NCI-H82 treated with DMSO at 0.1 percent for 48 hours (cell line): Measurements from ENCODE around the gene STING1.
"Not testable (repeated sequence)": the region's sequence is repeated elsewhere in the genome, so short reads cannot be mapped to it uniquely, and the experiment has no call there.

Experiments used
- DNase-seq: peaks from one replicate; lab custom pipeline; 2025; ENCODE audit not compliant: unreplicated experiment; lab: John Stamatoyannopoulos, UW

Gene STING1

GRCh38 chr5:139482050-139482889, at the start of gene STING1:
TSS of gene STING1 (minus strand) at chr5:139482758. CDS start at chr5:139481704, 1,054 bp downstream.
- no peak for DNase-seq

DNA sequence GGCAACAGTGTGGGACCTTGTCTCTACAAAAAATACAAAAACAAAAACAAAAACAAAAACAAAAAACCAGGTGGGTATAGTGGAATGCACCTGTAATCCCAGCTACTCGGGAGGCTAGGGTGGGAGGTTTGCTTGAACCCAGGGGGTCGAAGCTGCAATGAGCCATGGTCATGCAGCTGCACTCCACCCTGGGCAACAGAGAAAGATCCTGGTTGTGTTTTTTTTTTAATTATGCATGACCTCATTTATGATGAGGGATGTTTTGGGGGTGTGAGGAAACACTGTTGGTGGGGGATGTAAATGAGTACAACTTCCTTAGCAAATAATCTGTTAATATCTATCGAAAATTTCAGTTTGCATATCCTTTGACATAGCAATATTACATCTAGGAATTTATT, 49.2 kb upstream of the STING1 start:
- no peak for DNase-seq

- DNase-seq, result not testable (repeated sequence)
These were observed 47.5 kb upstream of the STING1 start for GRCh38 chr5:139530079-139530478.

DNA sequence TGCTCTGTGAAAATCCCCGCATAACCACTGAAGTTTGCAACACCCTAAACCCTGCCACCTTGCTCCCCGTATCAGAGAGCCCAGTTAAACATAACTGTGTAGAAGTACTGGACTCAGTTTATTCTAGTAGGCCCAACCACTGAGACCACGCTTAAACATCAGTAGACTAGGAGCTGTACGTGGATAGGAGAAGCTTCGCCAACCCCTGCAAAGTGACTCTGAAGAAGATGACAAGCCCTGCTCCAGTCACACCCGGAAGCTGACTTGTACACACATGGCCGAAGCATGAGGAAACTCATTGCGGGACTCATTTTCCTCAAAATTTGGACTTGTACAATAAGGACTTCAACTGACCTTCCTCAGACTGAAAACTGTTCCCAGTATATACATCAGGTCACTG, 46.1 kb upstream of the STING1 start:
- not testable (repeated sequence) for DNase-seq

- DNase-seq, result not testable (repeated sequence)
These were observed 45.4 kb upstream of the STING1 start for GRCh38 chr5:139527896-139528467.

GRCh38 chr5:139527090-139527470, 44.5 kb upstream of the STING1 start:
- DNase-seq, result not testable (repeated sequence)

- not testable (repeated sequence) for DNase-seq
These were observed 43.9 kb upstream of the STING1 start for GRCh38 chr5:139526309-139527089.

GRCh38 chr5:139525586-139526308, 43.2 kb upstream of the STING1 start:
- DNase-seq, result not testable (repeated sequence)

DNA sequence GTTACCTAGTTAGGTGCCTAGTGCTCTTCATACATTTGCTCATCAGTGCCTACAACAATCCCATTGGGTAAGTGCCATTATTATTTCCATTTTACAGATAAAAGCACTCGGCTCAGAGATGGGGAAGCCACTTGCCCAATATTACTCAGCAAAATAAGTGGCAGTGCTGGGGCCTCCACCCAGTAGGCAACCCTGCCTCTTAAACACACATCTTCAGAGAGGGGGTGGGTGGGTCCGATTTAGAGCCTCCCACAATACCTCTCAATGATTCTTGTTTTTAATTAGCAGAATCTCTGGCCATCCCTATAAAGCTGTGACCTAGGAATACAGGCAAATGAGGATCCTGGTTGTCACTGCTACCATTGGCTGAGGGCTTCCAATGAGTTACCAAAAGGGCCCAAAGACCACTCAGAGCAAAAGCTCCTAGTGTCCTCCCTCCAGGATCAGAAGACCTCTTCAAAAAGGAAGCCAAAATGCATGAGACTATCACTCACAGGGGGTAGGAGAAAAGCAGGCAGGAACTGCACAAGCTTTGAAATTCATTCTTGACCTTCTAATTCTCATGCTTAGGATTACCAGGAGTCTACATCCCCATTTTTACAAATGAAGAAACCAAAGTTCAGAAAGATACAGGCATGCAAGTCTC, 42.5 kb upstream of the STING1 start:
- DNase-seq, result no peak

GRCh38 chr5:139524446-139524845, 41.9 kb upstream of the STING1 start:
- no peak for DNase-seq

DNA sequence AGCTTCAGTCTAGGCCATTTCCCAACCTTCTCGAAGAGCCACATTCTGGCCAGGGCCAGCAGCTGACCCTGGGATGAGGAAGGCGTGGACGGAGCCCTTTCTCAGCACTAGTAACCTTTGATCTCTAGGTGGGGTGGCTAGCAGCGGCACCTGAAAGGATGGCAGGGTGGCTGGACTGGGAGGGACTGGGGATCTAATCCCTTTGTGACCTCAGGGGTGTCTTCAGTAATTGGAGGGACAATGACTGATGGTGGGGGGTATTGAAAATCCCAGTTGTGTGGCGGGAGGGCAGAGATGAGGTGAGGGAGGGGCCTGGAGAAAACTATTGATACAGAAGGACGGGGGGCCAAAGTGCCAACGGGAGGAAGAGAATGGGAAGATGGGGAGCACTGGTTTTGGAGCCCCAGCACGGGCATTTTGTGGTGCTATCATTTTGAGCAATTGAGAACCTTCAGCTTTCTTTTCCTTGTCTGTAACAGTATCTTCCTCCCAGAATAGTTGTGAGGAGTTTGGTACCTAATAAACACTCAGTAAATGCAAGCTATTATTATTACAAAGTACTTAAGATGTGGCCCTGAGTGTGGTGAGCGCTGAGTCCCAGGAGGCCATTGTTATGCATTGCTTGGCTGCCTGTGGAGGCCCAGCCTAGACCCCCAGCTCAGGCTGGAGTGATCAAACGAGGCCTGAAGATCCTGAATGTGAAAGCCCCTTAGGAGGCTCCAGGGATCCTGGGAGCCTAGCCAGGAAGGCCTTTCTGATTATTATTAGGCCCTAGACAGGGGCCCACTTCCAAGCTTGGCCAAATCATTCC, 41.3 kb upstream of the STING1 start:
- DNase-seq, result no peak

- peak; percentile 40 for DNase-seq
These were observed 35.4 kb upstream of the STING1 start for GRCh38 chr5:139517683-139518564.

DNA sequence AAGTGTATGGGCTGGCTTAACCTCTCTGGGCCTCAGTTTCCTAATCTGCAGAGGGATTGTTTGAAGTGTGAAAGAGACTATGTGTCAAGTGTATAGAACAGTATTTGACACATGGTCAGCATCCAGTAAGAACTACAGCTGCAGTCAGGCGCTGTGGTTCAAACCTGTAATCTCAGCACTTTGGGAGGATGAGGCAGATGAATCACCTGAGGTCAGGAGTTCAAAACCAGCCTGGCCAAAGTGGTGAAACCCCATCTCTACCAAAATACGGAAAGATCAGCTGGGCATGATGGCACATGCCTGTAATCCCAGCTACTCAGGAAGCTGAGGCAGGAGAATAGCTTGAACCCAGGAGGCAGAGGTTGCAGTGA, 31.9 kb upstream of the STING1 start:
- DNase-seq, result no peak

- no peak for DNase-seq
These were observed 31.4 kb upstream of the STING1 start for GRCh38 chr5:139513852-139514485.

GRCh38 chr5:139513434-139513833, 30.9 kb upstream of the STING1 start:
- DNase-seq, result not testable (repeated sequence)

- DNase-seq, result no peak
These were observed 30.3 kb upstream of the STING1 start for GRCh38 chr5:139512786-139513390.

DNA sequence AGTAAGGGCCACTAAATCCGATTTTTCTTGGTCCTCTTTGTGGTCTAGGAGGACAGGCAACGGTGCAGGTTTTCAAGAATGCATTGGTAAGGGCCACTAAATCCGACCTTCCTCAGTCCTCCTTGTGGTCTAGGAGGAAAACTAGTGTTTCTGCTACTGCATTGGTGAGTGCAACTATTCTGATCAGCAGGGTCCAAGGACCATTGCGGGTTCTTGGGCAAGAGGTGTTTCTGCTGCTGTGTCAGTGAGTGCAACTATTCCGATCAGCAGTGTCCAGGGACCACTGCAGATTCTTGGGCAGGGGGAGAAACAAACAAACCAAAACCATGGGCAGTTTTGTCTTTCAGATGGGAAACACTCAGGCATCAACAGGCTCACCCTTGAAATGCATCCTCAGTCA, 22.2 kb upstream of the STING1 start:
- not testable (repeated sequence) for DNase-seq

GRCh38 chr5:139503879-139504278, 21.3 kb upstream of the STING1 start:
- DNase-seq, result not testable (repeated sequence)
